HCT116 (cell line): ENCODE measurements around the gene SEMA3G. TPM values are rescaled to one million over a fixed set of nuclear protein-coding genes. Genes with fewer than 3 reads are reported as not detected.

ENCODE experiments used
- ATAC-seq: fragments of 200-7000 bp; cut with Tn5 transposase; 2 replicates; pipeline ENCODE4 v1.9.1; 2020; ENCODE audit warnings: mild to moderate bottlenecking, moderate library complexity
- BruUV-seq: library from RNA; stranded (reverse); fragments of 400-500 nt; replicated peaks from 2 replicates; lab custom pipeline; 2021; lab: Mats Ljungman, UMichigan
- CTCF ChIA-PET: fragments of 300-600 bp; sonication (Branson Sonifier 250); formaldehyde crosslinking; loops from one replicate; lab custom pipeline; 2021; ENCODE audit warnings: antibody characterized with exemption; lab: Charles Lee
- POLR2A ChIA-PET: fragments of 300-600, 350-600 bp; sonication (Branson Sonifier 250); formaldehyde crosslinking; loops from one replicate; lab custom pipeline; 2021; ENCODE audit warnings: antibody characterized with exemption; lab: Charles Lee
- RAD21 ChIA-PET, 2 experiments: fragments of 300-600 bp; sonication (Branson Sonifier 250); formaldehyde crosslinking; loops; one replicate each; lab custom pipeline; 2023; ENCODE audit warnings: low total read pairs in 2 of 2; ENCODE audit not compliant: uncharacterized antibody in 2 of 2, unreplicated experiment in 2 of 2, low non-redundant PET in 1 of 2; lab: Charles Lee
- DNase-seq: peaks from one replicate; pipeline ENCODE4 v3.0.0-alpha.2; 2010; ENCODE audit warnings: low read depth, low spot score
- H2AFZ ChIP-seq: fragments of 200-600 bp; shearing (Covaris generic), sonication (generic); 2 replicates; pipeline ENCODE4 v1.6.1; 2017; ENCODE audit warnings: low read depth, mixed run types, mixed read lengths, antibody characterized with exemption, low read length; ENCODE audit not compliant: poor library complexity, severe bottlenecking
- H3K27ac ChIP-seq: 2 replicates; pipeline ENCODE4 v1.5.1; 2012; ENCODE audit warnings: low read depth, low read length
- H3K27me3 ChIP-seq: fragments of 200-600 bp; sonication (generic); 2 replicates; pipeline ENCODE4 v1.6.1; 2016; ENCODE audit warnings: mixed run types, low read length, mixed read lengths; ENCODE audit not compliant: insufficient read depth
- H3K36me3 ChIP-seq, 2 experiments: fragments of 200-500 bp in 1 of 2; fragments of 200-600 bp in 1 of 2; sonication (Bioruptor generic) in 1 of 2; sonication (generic) in 1 of 2; 2 replicates each; pipeline versions ENCODE4 v1.5.1 to v1.6.1; 2014 to 2016; ENCODE audit warnings: low read length in 2 of 2, inconsistent platforms in 1 of 2, mixed read lengths in 1 of 2, mixed run types in 1 of 2; ENCODE audit not compliant: insufficient read depth in 2 of 2, control insufficient read depth in 1 of 2
- H3K4me1 ChIP-seq, 2 experiments: fragments of 200-600 bp in 1 of 2; sonication (generic) in 1 of 2; 2 replicates each; pipeline versions ENCODE4 v1.5.1 to v1.6.1; 2012 to 2017; ENCODE audit warnings: low read length in 2 of 2, inconsistent platforms in 1 of 2, mild to moderate bottlenecking in 1 of 2, mixed read lengths in 1 of 2, mixed run types in 1 of 2, moderate library complexity in 1 of 2; ENCODE audit not compliant: insufficient read depth in 2 of 2, control insufficient read depth in 1 of 2
- H3K4me2 ChIP-seq: fragments of 200-600 bp; sonication (generic); 2 replicates; pipeline ENCODE4 v1.6.1; 2017; ENCODE audit warnings: mixed run types, low read length, mixed read lengths
- H3K4me3 ChIP-seq, 2 experiments: fragments of 200-600 bp in 1 of 2; sonication (generic) in 1 of 2; replicated peaks in 1 of 2; 2 replicates each; pipeline ENCODE4 v1.5.1; 2011 to 2016; ENCODE audit warnings: low read length in 2 of 2, control low read depth in 1 of 2, low read depth in 1 of 2, mild to moderate bottlenecking in 1 of 2, mixed read lengths in 1 of 2, mixed run types in 1 of 2
- H3K79me2 ChIP-seq: fragments of 200-600 bp; sonication (generic); 2 replicates; pipeline ENCODE4 v1.6.1; 2017; ENCODE audit warnings: mild to moderate bottlenecking, mixed run types, low read length, moderate library complexity, mixed read lengths; ENCODE audit not compliant: insufficient read depth
- H3K9ac ChIP-seq: fragments of 200-600 bp; sonication (generic); 2 replicates; pipeline ENCODE4 v1.6.1; 2016; ENCODE audit warnings: low read length, mixed read lengths
- H3K9me2 ChIP-seq: fragments of 200-600 bp; sonication (generic), shearing (Covaris generic); 2 replicates; pipeline ENCODE4 v1.6.1; 2017; ENCODE audit warnings: mixed run types, mild to moderate bottlenecking, moderate library complexity; ENCODE audit not compliant: insufficient read depth
- H3K9me3 ChIP-seq, 2 experiments: fragments of 200-500 bp in 1 of 2; fragments of 200-600 bp in 1 of 2; sonication (Bioruptor generic) in 1 of 2; sonication (generic) in 1 of 2; 2 replicates each; pipeline ENCODE4 v1.6.1; 2014 to 2017; ENCODE audit warnings: low read length in 2 of 2, mixed read lengths in 2 of 2, inconsistent platforms in 1 of 2, low read depth in 1 of 2, mild to moderate bottlenecking in 1 of 2, mixed run types in 1 of 2, moderate library complexity in 1 of 2; ENCODE audit not compliant: control insufficient read depth in 1 of 2, insufficient read depth in 1 of 2
- H4K20me1 ChIP-seq: fragments of 200-600 bp; sonication (generic), shearing (Covaris generic); 2 replicates; pipeline ENCODE4 v1.6.1; 2017; ENCODE audit warnings: mixed run types, mild to moderate bottlenecking, moderate library complexity; ENCODE audit not compliant: insufficient read depth
- CEBPB ChIP-seq: IDR thresholded peaks from 2 replicates; pipeline ENCODE4 v1.6.1; 2012; ENCODE audit warnings: low read depth
- EZH2phosphoT487 ChIP-seq: fragments of 200-600 bp; IDR thresholded peaks from 2 replicates; pipeline ENCODE4 v1.6.1; 2018; ENCODE audit warnings: antibody characterized with exemption, borderline replicate concordance
- FOSL1 ChIP-seq: IDR thresholded peaks from 2 replicates; pipeline ENCODE4 v1.6.1; 2012; ENCODE audit warnings: low read depth
- JUND ChIP-seq: IDR thresholded peaks from 2 replicates; pipeline ENCODE4 v1.6.1; 2012
- POLR2AphosphoS5 ChIP-seq: IDR thresholded peaks from 2 replicates; pipeline ENCODE4 v1.6.1; 2011; ENCODE audit warnings: mild to moderate bottlenecking, low read depth, low read length, moderate library complexity
- RAD21 ChIP-seq: IDR thresholded peaks from 2 replicates; pipeline ENCODE4 v1.6.1; 2012; ENCODE audit warnings: low read depth, mild to moderate bottlenecking
- SIN3A ChIP-seq: IDR thresholded peaks from 2 replicates; pipeline ENCODE4 v1.6.1; 2012; ENCODE audit warnings: low read depth
- TCF7L2 ChIP-seq: IDR thresholded peaks from 2 replicates; pipeline ENCODE4 v1.7.0; 2011; ENCODE audit warnings: borderline replicate concordance, inconsistent platforms; ENCODE audit not compliant: insufficient read depth, insufficient read length; ENCODE audit errors: extremely low read depth
- YY1 ChIP-seq: IDR thresholded peaks from 2 replicates; pipeline ENCODE4 v1.6.1; 2011; ENCODE audit warnings: low read length, low read depth, moderate library complexity, mild to moderate bottlenecking; ENCODE audit not compliant: insufficient replicate concordance; ENCODE audit errors: extremely low read depth
- ZBTB33 ChIP-seq: IDR thresholded peaks from 2 replicates; pipeline ENCODE4 v1.6.1; 2011; ENCODE audit warnings: mild to moderate bottlenecking, low read length, moderate library complexity; ENCODE audit not compliant: insufficient replicate concordance; ENCODE audit errors: extremely low read depth
- ZNF274 ChIP-seq: fragments of 200-500 bp; sonication (Bioruptor generic); IDR thresholded peaks from 2 replicates; pipeline ENCODE4 v1.6.1; 2014; ENCODE audit warnings: mild to moderate bottlenecking, low read depth, low read length, inconsistent platforms
- intact Hi-C: fragments of 100-400 bp; cut with micrococcal nuclease; formaldehyde crosslinking; loops from 2 replicates; pipeline ENCODE4 v1.10.0; 2022
- total RNA-seq: library from RNA; stranded (reverse); gene quantifications from one replicate; pipeline ENCODE4 v1.2.1, GENCODE V29; 2021; ENCODE audit not compliant: unreplicated experiment
- TF ChIP-seq, protein P1 (sequence below): IDR thresholded peaks from 2 replicates; pipeline ENCODE4 v1.6.1; 2012; ENCODE audit warnings: low read depth

Gene SEMA3G
- total RNA-seq, 1 experiment from 2014 or later = 4.2 TPM

DNA sequence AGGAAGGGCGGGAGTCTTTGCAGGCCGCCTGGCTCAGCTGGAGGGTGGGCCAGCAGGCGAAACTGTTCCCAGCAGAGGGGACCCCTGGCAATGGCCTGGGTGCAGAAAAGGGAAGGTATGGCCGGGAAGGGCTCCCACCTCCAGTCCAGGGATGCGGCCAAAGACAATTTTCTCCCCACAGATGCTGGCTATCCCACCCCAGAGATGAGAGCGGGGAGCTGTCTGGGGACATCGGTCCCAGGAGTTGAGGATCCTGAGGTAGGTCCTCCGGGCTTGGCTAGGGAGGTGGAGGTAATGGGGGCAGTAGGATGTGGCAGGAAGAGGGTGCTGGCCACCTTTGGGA is 1.7 kb downstream of the SEMA3G start:
- intact Hi-C loops = no loop called here
- ChIA-PET CTCF (no interaction called here), RAD21 (no interaction called here), POLR2A (no interaction called here)
- Histone ChIP-seq H3K9ac (no peak overlapping the region), H3K4me2 (no peak overlapping the region), H3K36me3 (no peaks in the 10 kb centered on the region), H3K9me3 (no peaks in the 10 kb centered on the region), H3K79me2 (no peaks in the 10 kb centered on the region), H3K27ac (no peak overlapping the region), H2AFZ (no peak overlapping the region), H3K9me2 (no peaks in the 10 kb centered on the region), H4K20me1 (no peaks in the 10 kb centered on the region), H3K4me3 (no peak overlapping the region), H3K27me3 (no peaks in the 10 kb centered on the region), H3K4me1 (peaks cover 2 to 17% of the 10 kb centered on the region in 2 experiments; a peak in 3 of 4 replicates)
- TF ChIP-seq CEBPB = no peak
- no peak for TF ChIP-seq YY1
- no peak for TF ChIP-seq EZH2phosphoT487
- no peak for TF ChIP-seq SIN3A
- DNase-seq (no peak), ATAC-seq (no peak)
- no TSS peak for BruUV-seq

GRCh38 chr3:52442409-52443267 is 2.3 kb downstream of the SEMA3G start:
- no peak overlapping the region for H2AFZ ChIP-seq
- TF ChIP-seq POLR2AphosphoS5 = no peak
- no peak for TF ChIP-seq YY1
- no peak for TF ChIP-seq JUND
- no peak for TF ChIP-seq FOSL1
- TF ChIP-seq RAD21 = no peak
- TF ChIP-seq ZBTB33 = no peak
- TF ChIP-seq, protein P1, sequence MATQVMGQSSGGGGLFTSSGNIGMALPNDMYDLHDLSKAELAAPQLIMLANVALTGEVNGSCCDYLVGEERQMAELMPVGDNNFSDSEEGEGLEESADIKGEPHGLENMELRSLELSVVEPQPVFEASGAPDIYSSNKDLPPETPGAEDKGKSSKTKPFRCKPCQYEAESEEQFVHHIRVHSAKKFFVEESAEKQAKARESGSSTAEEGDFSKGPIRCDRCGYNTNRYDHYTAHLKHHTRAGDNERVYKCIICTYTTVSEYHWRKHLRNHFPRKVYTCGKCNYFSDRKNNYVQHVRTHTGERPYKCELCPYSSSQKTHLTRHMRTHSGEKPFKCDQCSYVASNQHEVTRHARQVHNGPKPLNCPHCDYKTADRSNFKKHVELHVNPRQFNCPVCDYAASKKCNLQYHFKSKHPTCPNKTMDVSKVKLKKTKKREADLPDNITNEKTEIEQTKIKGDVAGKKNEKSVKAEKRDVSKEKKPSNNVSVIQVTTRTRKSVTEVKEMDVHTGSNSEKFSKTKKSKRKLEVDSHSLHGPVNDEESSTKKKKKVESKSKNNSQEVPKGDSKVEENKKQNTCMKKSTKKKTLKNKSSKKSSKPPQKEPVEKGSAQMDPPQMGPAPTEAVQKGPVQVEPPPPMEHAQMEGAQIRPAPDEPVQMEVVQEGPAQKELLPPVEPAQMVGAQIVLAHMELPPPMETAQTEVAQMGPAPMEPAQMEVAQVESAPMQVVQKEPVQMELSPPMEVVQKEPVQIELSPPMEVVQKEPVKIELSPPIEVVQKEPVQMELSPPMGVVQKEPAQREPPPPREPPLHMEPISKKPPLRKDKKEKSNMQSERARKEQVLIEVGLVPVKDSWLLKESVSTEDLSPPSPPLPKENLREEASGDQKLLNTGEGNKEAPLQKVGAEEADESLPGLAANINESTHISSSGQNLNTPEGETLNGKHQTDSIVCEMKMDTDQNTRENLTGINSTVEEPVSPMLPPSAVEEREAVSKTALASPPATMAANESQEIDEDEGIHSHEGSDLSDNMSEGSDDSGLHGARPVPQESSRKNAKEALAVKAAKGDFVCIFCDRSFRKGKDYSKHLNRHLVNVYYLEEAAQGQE = no peak
- TF ChIP-seq CEBPB = no peak
- no peak for TF ChIP-seq TCF7L2
- no peak for TF ChIP-seq ZNF274
- TF ChIP-seq, all 23 proteins: peak for 0
- ATAC-seq (no peak), DNase-seq (no peak)
- peaks cover 2 to 17% of the 10 kb centered on the region in 2 experiments; a peak in 3 of 4 replicates for H3K4me1 ChIP-seq
- no peaks in the 10 kb centered on the region for H3K9me2 ChIP-seq
- RAD21 ChIA-PET = no interaction called here
- POLR2A ChIA-PET = no interaction called here
- intact Hi-C loops = no loop called here
- H3K27me3 ChIP-seq = no peaks in the 10 kb centered on the region
- CTCF ChIA-PET = no interaction called here
- H3K4me2 ChIP-seq = no peak overlapping the region
- H3K9me3 ChIP-seq = no peaks in the 10 kb centered on the region
- H4K20me1 ChIP-seq = no peaks in the 10 kb centered on the region
- H3K4me3 ChIP-seq = no peak overlapping the region
- H3K79me2 ChIP-seq = no peaks in the 10 kb centered on the region
- no TSS peak for BruUV-seq
- no peak overlapping the region for H3K27ac ChIP-seq
- no peak overlapping the region for H3K9ac ChIP-seq
- H3K36me3 ChIP-seq = no peaks in the 10 kb centered on the region
